ENCODE results near the gene CCSER1.

CCSER1 gene

GRCh38 chr4:90198086-90198847, 71.1 kb downstream of the CCSER1 start:
- DNase-seq = no peak

- DNase-seq = peak; percentile 6
Observed at GRCh38 chr4:90207887-90208454, 80.8 kb downstream of the CCSER1 start.

- no peak for DNase-seq
Observed at GRCh38 chr4:90209922-90210321, 82.7 kb downstream of the CCSER1 start.

GRCh38 chr4:90211174-90211573, 84.0 kb downstream of the CCSER1 start:
- no peak for DNase-seq

GRCh38 chr4:90215286-90215685, 88.1 kb downstream of the CCSER1 start:
- no peak for DNase-seq

- DNase-seq = no peak
Observed at GRCh38 chr4:90219822-90220221, 92.6 kb downstream of the CCSER1 start.

- DNase-seq = no peak
Observed at GRCh38 chr4:90220459-90220858, 93.3 kb downstream of the CCSER1 start.

GRCh38 chr4:90226734-90227133, 99.5 kb downstream of the CCSER1 start:
- no peak for DNase-seq

- no peak for DNase-seq
Observed at GRCh38 chr4:90227177-90227576, 100.0 kb downstream of the CCSER1 start.

GRCh38 chr4:90234916-90235547, 107.8 kb downstream of the CCSER1 start:
- no peak for DNase-seq

GRCh38 chr4:90237751-90238530, 110.7 kb downstream of the CCSER1 start:
- no peak for DNase-seq

- DNase-seq = no peak
Observed at GRCh38 chr4:90240333-90240732, 113.1 kb downstream of the CCSER1 start.

- DNase-seq = no peak
Observed at GRCh38 chr4:90241008-90241407, 113.8 kb downstream of the CCSER1 start.

GRCh38 chr4:90245837-90246236, 118.6 kb downstream of the CCSER1 start:
- DNase-seq = no peak

- DNase-seq = no peak
Observed at GRCh38 chr4:90246816-90247215, 119.6 kb downstream of the CCSER1 start.

GRCh38 chr4:90254357-90254756, 127.2 kb downstream of the CCSER1 start:
- no peak for DNase-seq

GRCh38 chr4:90274175-90274574, 147.0 kb downstream of the CCSER1 start:
- no peak for DNase-seq

GRCh38 chr4:90280954-90281353, 153.8 kb downstream of the CCSER1 start:
- DNase-seq = no peak

- DNase-seq = no peak
Observed at GRCh38 chr4:90281541-90282355, 154.6 kb downstream of the CCSER1 start.

- DNase-seq = no peak
Observed at GRCh38 chr4:90290345-90290744, 163.2 kb downstream of the CCSER1 start.

GRCh38 chr4:90292438-90292837, 165.2 kb downstream of the CCSER1 start:
- no peak for DNase-seq

GRCh38 chr4:90293320-90293719, 166.1 kb downstream of the CCSER1 start:
- peak; percentile 28 for DNase-seq

GRCh38 chr4:90299373-90299772, 172.2 kb downstream of the CCSER1 start:
- no peak for DNase-seq
